Neural crest cell (in vitro differentiated cells): Measurements from ENCODE around the gene CTRL. TPM values are rescaled to one million over a fixed set of nuclear protein-coding genes. Genes with fewer than 3 reads are reported as not detected.

Experiments used
- DNase-seq: peaks from one replicate; pipeline ENCODE4 v3.0.0; 2021; ENCODE audit warnings: low read depth, mixed read lengths, low spot score
- H3K27ac Mint-ChIP-seq: one replicate; pipeline ENCODE4 v1.8.0; 2021; ENCODE audit warnings: mild to moderate bottlenecking, mixed read lengths; ENCODE audit not compliant: unreplicated experiment
- H3K27me3 Mint-ChIP-seq: 2 replicates; pipeline ENCODE4 v1.8.0; 2021; ENCODE audit warnings: low read depth, mild to moderate bottlenecking, mixed read lengths
- H3K36me3 Mint-ChIP-seq: 2 replicates; pipeline ENCODE4 v1.8.0; 2021; ENCODE audit warnings: low read depth, mild to moderate bottlenecking, mixed read lengths
- H3K4me1 Mint-ChIP-seq: 2 replicates; pipeline ENCODE4 v1.8.0; 2021; ENCODE audit warnings: mixed read lengths
- H3K4me3 Mint-ChIP-seq: one replicate; pipeline ENCODE4 v1.8.0; 2021; ENCODE audit warnings: mild to moderate bottlenecking, mixed read lengths
- H3K9me3 Mint-ChIP-seq: 2 replicates; pipeline ENCODE4 v1.8.0; 2021; ENCODE audit warnings: mixed read lengths
- CTCF ChIP-seq: fragments of 200-600 bp; sonication (generic); conservative IDR thresholded peaks from 2 replicates; pipeline ENCODE4 v1.5.0; 2021; ENCODE audit warnings: antibody characterized with exemption, mild to moderate bottlenecking
- total RNA-seq: library from RNA; stranded (reverse); gene quantifications from 2 replicates; pipeline ENCODE4 v1.2.1, GENCODE V29; 2021

The CTRL gene
- total RNA-seq, 1 donor from 2014 or later, result 3.0 TPM

- H3K9me3 Mint-ChIP-seq, result no peaks in the 10 kb centered on the region
Measured at GRCh38 chr16:67944690-67945391, 13.2 kb upstream of the CTRL start.

GRCh38 chr16:67943619-67944504 is 12.2 kb upstream of the CTRL start, which contains the start of gene LCAT:
Gene LCAT, minus strand, starts transcription at chr16:67944120. Its CDS starts 19 bp downstream, at chr16:67944101.
- DNase-seq, result no peak
- H3K4me3 Mint-ChIP-seq, result peak within 1 kb of the TSS; percentile 29
- no peaks in the 10 kb centered on the region for H3K27me3 Mint-ChIP-seq
- TF ChIP-seq CTCF, result no peak
- H3K36me3 Mint-ChIP-seq, result no peaks in the 10 kb centered on the region
- H3K27ac Mint-ChIP-seq, result peak within 1 kb of the TSS; percentile 6
- H3K4me1 Mint-ChIP-seq, result peaks cover 9% of the 10 kb centered on the region
- H3K9me3 Mint-ChIP-seq, result no peaks in the 10 kb centered on the region

More at GRCh38 chr16:67944690-67945391, 13.2 kb upstream of the CTRL start:
- no peak for TF ChIP-seq CTCF
- Mint-ChIP-seq H3K27me3 (no peaks in the 10 kb centered on the region), H3K27ac (no peak overlapping the region), H3K36me3 (no peaks in the 10 kb centered on the region), H3K4me1 (peaks cover 9% of the 10 kb centered on the region), H3K4me3 (no peak overlapping the region)
- DNase-seq, result no peak

- Mint-ChIP-seq H3K4me1 (peaks cover 9% of the 10 kb centered on the region), H3K27me3 (no peaks in the 10 kb centered on the region), H3K27ac (no peak overlapping the region), H3K4me3 (no peak overlapping the region), H3K36me3 (no peaks in the 10 kb centered on the region), H3K9me3 (no peaks in the 10 kb centered on the region)
- TF ChIP-seq CTCF, result no peak
- no peak for DNase-seq
Measured at GRCh38 chr16:67943256-67943618, 11.6 kb upstream of the CTRL start.

GRCh38 chr16:67942510-67943255 is 11.0 kb upstream of the CTRL start:
- peaks cover 9% of the 10 kb centered on the region for H3K4me1 Mint-ChIP-seq
- H3K27ac Mint-ChIP-seq, result no peak overlapping the region
- no peak for DNase-seq
- H3K4me3 Mint-ChIP-seq, result no peak overlapping the region
- H3K36me3 Mint-ChIP-seq, result no peaks in the 10 kb centered on the region
- no peaks in the 10 kb centered on the region for H3K27me3 Mint-ChIP-seq
- no peaks in the 10 kb centered on the region for H3K9me3 Mint-ChIP-seq
- no peak for TF ChIP-seq CTCF

- peak overlapping the region; percentile 69 for H3K4me3 Mint-ChIP-seq
- H3K9me3 Mint-ChIP-seq, result no peaks in the 10 kb centered on the region
- H3K36me3 Mint-ChIP-seq, result no peaks in the 10 kb centered on the region
- TF ChIP-seq CTCF, result peak; percentile 71
- no peak overlapping the region for H3K27ac Mint-ChIP-seq
- DNase-seq, result peak; percentile 52
- H3K27me3 Mint-ChIP-seq, result no peaks in the 10 kb centered on the region
- peaks cover 13% of the 10 kb centered on the region for H3K4me1 Mint-ChIP-seq
Measured at GRCh38 chr16:67942200-67942509, 10.5 kb upstream of the CTRL start.
